GM12878 (cell line): ENCODE results near the gene CRTC3. TPM values are rescaled to one million over a fixed set of nuclear protein-coding genes. Genes with fewer than 3 reads are reported as not detected.

Experiments
- BMI1 ChIP-seq: fragments of 450-650 bp; IDR thresholded peaks from 2 replicates; pipeline ENCODE4 v1.6.1; 2016; ENCODE audit warnings: mild to moderate bottlenecking, moderate library complexity, borderline replicate concordance
- CHD4 ChIP-seq: fragments of 200-600 bp; sonication (generic); IDR thresholded peaks from 2 replicates; pipeline ENCODE4 v1.6.1; 2016; ENCODE audit warnings: mild to moderate bottlenecking
- FOS ChIP-seq: IDR thresholded peaks from 3 replicates; pipeline ENCODE4 v1.6.1; 2011; ENCODE audit warnings: borderline replicate concordance; ENCODE audit not compliant: insufficient read length; ENCODE audit errors: extremely low read depth
- GATAD2B ChIP-seq: fragments of 450-650 bp; conservative IDR thresholded peaks from 2 replicates; pipeline ENCODE4 v1.6.1; 2017; ENCODE audit warnings: low read depth, mild to moderate bottlenecking, moderate library complexity
- IKZF1 ChIP-seq: fragments of 450-650 bp; conservative IDR thresholded peaks from 2 replicates; pipeline ENCODE4 v1.6.1; 2017; ENCODE audit warnings: antibody characterized with exemption, mild to moderate bottlenecking
- IRF4 ChIP-seq: IDR thresholded peaks from 2 replicates; pipeline ENCODE4 v1.6.1; 2011; ENCODE audit warnings: low read depth, low read length
- IRF5 ChIP-seq: fragments of 450-650 bp; IDR thresholded peaks from 2 replicates; pipeline ENCODE4 v1.6.1; 2017; ENCODE audit warnings: borderline replicate concordance
- MLLT1 ChIP-seq: fragments of 450-650 bp; IDR thresholded peaks from 2 replicates; pipeline ENCODE4 v1.6.1; 2016; ENCODE audit warnings: mild to moderate bottlenecking
- NFYB ChIP-seq: IDR thresholded peaks from 2 replicates; pipeline ENCODE4 v1.6.1; 2011; ENCODE audit warnings: low read depth, mild to moderate bottlenecking, low read length, improper control_type of control experiment, moderate library complexity; ENCODE audit not compliant: insufficient read depth
- PAX5 ChIP-seq: IDR thresholded peaks from 2 replicates; pipeline ENCODE4 v1.6.1; 2011; ENCODE audit warnings: low read depth, low read length, borderline replicate concordance
- PML ChIP-seq: IDR thresholded peaks from 2 replicates; pipeline ENCODE4 v1.6.1; 2012; ENCODE audit warnings: low read length, inconsistent platforms
- RBBP5 ChIP-seq: fragments of 200-600 bp; sonication (generic); conservative IDR thresholded peaks from 2 replicates; pipeline ENCODE4 v1.6.1; 2016
- SMAD1 ChIP-seq: fragments of 450-650 bp; IDR thresholded peaks from 2 replicates; pipeline ENCODE4 v1.6.1; 2018; ENCODE audit warnings: mild to moderate bottlenecking, low read depth; ENCODE audit not compliant: partially characterized antibody
- SMC3 ChIP-seq: IDR thresholded peaks from 2 replicates; pipeline ENCODE4 v1.6.1; 2011; ENCODE audit warnings: low read length, improper control_type of control experiment, borderline replicate concordance
- SP1 ChIP-seq: IDR thresholded peaks from one replicate; pipeline ENCODE4 v1.6.1; 2011; ENCODE audit warnings: low read depth, low read length
- TARDBP ChIP-seq: IDR thresholded peaks from 2 replicates; pipeline ENCODE4 v1.6.1; 2016; ENCODE audit warnings: borderline replicate concordance
- ZNF274 ChIP-seq: IDR thresholded peaks from one replicate; pipeline ENCODE4 v1.8.0; 2011; ENCODE audit not compliant: insufficient read length, insufficient read depth
- ZNF592 ChIP-seq: fragments of 450-650 bp; IDR thresholded peaks from 2 replicates; pipeline ENCODE4 v1.6.1; 2017; ENCODE audit warnings: mild to moderate bottlenecking, moderate library complexity
- polyA plus RNA-seq, 11 experiments: library from polyadenylated mRNA; depleted of rRNA in 4 of 11; unstranded in 6 of 11; stranded (reverse) in 5 of 11; fragments of >200 nt; fragmentation: Nextera tagmentation in 4 of 11; fragmentation: Illumina TruSeq in 1 of 11; extraction: Ambion mirVana in 4 of 11; extraction: Trizol in 1 of 11; gene quantifications; 1 replicate in 1 of 11; 2 replicates in 10 of 11; pipeline versions ENCODE4 v1.2.1 to v1.2.3, GENCODE V29; 2011 to 2016; ENCODE audit warnings: inconsistent platforms in 2 of 11, missing spikeins in 2 of 11, low read depth in 1 of 11
- total RNA-seq, 4 experiments: library from RNA; depleted of rRNA in 3 of 4; stranded (reverse); fragments of >200 nt in 3 of 4; fragmentation: Illumina TruSeq in 1 of 4; extraction: Trizol in 1 of 4; gene quantifications; 2 replicates each; pipeline versions ENCODE4 v1.2.1 to v1.2.3, GENCODE V29; 2013 to 2021
- TF ChIP-seq, protein P1 (sequence below): fragments of 450-650 bp; IDR thresholded peaks from 2 replicates; pipeline ENCODE4 v1.6.1; 2014; ENCODE audit warnings: mild to moderate bottlenecking
- TF ChIP-seq, protein P2 (sequence below): fragments of 450-650 bp; conservative IDR thresholded peaks from 2 replicates; pipeline ENCODE4 v1.6.1; 2017; ENCODE audit warnings: mild to moderate bottlenecking, moderate library complexity

Gene CRTC3
- total and polyA plus RNA-seq, 10 of the 15 experiments (the other 5 are each of a cell fraction or from before 2014, with no cell fraction given), result 3.5 to 36.9 (median 18.9) TPM

DNA sequence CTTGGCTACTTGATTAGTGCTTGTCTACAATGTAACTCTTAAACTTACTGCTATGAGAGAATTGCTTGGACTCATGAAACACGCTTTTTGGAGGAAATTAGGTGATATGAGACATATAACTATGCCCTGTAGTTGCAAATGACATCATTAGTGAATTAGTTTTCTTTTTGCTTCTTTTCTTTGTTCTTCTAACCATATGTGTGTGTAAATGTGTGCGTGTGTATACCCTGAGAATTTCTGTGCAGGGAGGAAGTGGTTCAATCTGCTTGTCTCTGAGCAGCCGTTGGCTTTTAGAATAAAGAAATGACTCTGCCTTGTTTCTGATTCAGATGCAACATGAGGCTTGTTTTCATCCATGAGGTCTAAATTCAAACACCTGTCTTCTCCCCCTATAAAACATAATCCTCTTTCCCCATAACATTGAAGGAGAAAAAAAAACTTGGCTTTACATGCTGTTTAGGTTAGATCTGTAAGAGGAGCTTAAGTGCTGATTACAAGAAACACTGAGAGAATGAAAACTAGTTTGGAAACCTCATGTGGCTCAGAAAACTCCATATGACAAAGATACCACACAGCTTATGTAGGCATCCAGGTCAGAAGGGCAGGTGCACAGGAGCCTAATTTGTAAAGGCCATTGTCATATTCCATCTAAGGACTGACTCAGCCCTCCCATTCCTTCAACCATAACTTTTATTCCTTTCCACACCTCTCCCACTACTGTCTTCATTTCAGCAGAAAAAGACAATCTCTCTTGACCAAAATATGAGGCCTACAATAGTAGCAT, 156.9 kb downstream of the CRTC3 start (continued):
- TF ChIP-seq ZNF592 (peak; percentile 57; the same call in 1 of the 2 replicates), TARDBP (0 out of 2 replicates have a peak, but pooled peaks have one; percentile 43), PAX5 (peak; percentile 79), IRF5 (no peak), SMC3 (peak; percentile 27; the same call in 1 of the 2 replicates), FOS (no peak), RBBP5 (0 out of 2 replicates have a peak, but pooled peaks have one; percentile 78), BMI1 (no peak; the same call in 1 of the 2 replicates), CHD4 (0 out of 2 replicates have a peak, but pooled peaks have one; percentile 51), NFYB (peak; percentile 9; the same call in 1 of the 2 replicates), PML (peak; percentile 87), SP1 (peak; percentile 58), SMAD1 (peak; percentile 87), ZNF274 (no peak), IRF4 (peak; percentile 50; the same call in 1 of the 2 replicates), GATAD2B (peak; percentile 76), IKZF1 (peak; percentile 42; the same call in 1 of the 2 replicates), MLLT1 (peak; percentile 78; the same call in 1 of the 2 replicates)
- TF ChIP-seq, protein P1, sequence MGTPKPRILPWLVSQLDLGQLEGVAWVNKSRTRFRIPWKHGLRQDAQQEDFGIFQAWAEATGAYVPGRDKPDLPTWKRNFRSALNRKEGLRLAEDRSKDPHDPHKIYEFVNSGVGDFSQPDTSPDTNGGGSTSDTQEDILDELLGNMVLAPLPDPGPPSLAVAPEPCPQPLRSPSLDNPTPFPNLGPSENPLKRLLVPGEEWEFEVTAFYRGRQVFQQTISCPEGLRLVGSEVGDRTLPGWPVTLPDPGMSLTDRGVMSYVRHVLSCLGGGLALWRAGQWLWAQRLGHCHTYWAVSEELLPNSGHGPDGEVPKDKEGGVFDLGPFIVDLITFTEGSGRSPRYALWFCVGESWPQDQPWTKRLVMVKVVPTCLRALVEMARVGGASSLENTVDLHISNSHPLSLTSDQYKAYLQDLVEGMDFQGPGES, result 0 out of 2 replicates have a peak, but pooled peaks have one; percentile 13
- TF ChIP-seq, protein P2, sequence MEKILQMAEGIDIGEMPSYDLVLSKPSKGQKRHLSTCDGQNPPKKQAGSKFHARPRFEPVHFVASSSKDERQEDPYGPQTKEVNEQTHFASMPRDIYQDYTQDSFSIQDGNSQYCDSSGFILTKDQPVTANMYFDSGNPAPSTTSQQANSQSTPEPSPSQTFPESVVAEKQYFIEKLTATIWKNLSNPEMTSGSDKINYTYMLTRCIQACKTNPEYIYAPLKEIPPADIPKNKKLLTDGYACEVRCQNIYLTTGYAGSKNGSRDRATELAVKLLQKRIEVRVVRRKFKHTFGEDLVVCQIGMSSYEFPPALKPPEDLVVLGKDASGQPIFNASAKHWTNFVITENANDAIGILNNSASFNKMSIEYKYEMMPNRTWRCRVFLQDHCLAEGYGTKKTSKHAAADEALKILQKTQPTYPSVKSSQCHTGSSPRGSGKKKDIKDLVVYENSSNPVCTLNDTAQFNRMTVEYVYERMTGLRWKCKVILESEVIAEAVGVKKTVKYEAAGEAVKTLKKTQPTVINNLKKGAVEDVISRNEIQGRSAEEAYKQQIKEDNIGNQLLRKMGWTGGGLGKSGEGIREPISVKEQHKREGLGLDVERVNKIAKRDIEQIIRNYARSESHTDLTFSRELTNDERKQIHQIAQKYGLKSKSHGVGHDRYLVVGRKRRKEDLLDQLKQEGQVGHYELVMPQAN, result no peak
